ENCODE results near the gene ATXN1. TPM values are rescaled to one million over a fixed set of nuclear protein-coding genes. Genes with fewer than 3 reads are reported as not detected.
A peak's percentile ranks its signal among the peaks of the same experiment; 100 is the strongest.
"Not testable (repeated sequence)": the region's sequence is repeated elsewhere in the genome, so short reads cannot be mapped to it uniquely, and the experiment has no call there.

Gene ATXN1
- total RNA-seq, 1 donor from 2014 or later: 98.0 TPM

DNA sequence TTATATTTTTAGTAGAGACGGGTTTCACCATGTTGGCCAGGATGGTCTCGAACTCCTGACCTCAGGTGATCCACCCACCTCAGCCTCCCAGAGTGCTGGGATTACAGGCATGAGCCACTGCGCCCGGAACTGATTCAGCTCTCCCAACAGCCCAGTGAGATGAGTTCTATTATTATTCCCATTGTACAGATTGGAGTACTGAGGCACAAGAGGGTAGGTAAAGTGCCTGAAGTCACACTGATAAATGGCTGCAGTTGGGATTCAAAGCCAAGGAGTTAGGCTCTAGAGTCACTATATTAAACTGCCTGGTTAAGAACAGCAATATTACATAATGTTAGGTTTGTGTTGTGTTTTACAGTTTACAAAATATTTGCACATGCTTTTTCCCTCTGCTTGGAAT is 220.9 kb downstream of the ATXN1 start:
- not testable (repeated sequence) for DNase-seq (ENCODE audit: low spot score)

DNA sequence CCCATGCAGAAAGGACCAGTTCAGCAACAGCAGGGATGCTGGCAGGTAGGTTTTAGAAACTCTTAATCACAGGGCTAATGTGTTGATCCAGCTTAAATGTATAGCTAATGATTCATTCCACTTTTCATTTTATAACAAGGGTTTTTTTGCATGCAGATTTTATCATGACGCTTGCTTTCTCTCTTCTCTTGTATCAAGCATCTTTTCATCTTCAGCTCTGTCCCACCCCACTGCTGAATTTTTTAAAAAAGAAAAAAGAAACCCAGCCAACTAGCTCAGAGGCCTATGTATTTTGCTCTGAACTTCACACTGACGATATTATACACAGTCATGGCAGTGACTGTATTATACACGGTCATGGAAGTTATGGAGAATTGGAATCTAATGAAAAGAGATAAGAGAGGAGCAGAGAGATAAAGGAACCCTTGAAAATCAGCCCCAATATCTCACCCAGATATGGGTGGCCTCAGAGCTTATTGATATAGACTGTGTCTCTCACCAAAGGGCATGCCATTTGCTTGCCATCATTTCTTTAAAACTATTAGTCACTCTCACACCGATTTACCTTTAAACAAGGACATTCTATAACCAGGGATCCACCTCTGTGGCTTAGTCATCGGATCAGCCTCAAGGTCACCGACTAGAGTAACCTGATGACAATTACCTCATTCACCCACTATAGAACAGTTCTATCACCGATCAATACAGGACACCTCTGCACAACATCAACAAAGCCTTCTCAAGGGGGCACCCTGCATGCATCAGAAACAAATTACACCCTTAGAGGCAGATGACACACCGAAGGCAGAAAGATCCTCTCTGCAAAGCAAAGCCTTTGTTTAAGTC is 222.0 kb downstream of the ATXN1 start:
- DNase-seq (ENCODE audit: low spot score): no peak

DNA sequence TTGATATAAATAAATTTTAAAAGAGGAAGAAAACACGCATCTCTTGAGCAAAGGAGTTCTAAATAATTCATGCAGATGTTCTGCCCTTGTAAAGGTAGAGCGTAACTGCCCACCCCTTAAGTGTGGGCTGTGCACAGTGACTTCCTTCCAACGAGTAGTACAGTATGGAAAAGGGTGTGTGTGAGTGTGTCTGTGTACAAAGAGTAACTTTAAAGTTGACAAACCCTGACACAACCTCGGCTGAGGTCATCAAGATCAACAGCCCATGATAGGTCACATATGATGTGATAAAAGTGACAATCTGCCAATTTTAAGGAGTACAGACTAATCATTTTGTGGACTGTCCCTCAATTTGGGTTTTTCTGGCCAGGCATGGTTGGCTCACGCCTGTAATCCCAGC is 225.7 kb downstream of the ATXN1 start:
- no peak for DNase-seq (ENCODE audit: low spot score)

DNA sequence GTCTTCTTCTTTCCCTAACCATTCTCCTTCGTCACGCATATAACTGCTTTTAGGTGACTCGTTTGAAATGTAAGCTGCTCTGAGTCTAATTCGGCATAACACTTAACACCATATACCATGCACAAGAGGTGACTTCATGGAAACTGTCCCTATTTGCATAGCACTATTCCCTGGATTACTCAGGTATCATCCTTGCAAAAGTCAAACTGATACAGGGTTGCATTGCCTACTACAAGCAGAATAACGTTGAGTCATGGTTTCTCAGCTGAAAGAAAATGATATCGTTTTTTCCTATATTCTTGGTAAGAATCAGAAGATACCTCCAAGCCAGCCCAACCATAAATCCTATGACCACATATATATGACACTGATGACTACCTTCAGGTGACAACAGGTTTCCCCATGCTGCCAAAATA is 227.5 kb downstream of the ATXN1 start:
- no peak for DNase-seq (ENCODE audit: low spot score)

DNA sequence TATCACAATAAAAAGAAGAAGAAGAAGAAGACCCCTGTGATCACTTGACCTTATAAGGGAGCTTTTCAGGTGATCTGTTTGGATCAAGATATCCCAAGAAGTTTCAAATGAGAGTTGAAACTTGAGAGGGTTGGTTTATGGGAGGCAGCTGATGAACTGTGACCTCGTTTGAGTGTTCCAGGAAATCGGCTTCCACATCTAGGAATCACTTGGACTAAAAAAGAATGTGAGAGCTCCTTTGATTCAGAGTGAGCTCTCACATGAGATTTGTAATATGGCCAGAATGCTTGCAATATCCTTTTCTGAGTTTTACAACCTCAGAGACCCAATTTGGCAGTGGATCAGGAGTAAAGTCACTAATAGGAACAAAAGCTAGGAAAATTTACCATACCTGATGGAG is 228.1 kb downstream of the ATXN1 start:
- peak; percentile 27 for DNase-seq (ENCODE audit: low spot score)

DNA sequence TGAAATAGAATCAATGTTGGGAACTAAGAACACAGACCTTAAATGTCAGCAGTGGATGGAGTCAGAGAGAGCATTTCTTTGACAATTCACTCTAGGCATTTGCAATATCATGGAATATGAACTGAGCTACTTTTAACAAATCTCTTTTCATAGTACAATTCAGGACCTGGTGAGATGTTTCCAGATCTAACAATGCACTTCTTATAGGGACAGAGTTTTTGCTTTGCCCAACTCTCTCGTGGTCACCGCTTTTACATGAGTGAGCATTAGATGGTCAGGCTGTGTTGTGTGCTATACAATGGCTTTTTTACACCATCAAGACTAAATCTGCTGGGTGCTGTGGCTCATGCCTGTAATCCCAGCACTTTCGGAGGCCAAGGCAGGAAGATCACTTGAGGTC is 233.6 kb downstream of the ATXN1 start:
- DNase-seq (ENCODE audit: low spot score): no peak

DNA sequence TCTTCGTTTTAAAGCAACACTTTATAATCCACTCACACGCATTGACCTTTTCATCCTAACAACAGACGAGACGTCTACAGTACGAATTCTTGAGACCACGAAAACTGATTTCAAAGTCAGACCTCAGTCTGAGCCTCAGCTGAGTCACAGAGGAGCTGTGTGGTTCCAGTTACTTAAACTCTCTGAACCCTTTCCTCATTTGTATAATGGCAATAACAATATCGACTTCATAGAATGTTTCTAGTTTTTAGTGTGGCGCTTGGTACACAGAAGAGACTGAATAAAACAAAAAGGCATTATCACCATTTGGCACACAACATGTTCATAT is 236.9 kb downstream of the ATXN1 start:
- no peak for DNase-seq (ENCODE audit: low spot score)

DNA sequence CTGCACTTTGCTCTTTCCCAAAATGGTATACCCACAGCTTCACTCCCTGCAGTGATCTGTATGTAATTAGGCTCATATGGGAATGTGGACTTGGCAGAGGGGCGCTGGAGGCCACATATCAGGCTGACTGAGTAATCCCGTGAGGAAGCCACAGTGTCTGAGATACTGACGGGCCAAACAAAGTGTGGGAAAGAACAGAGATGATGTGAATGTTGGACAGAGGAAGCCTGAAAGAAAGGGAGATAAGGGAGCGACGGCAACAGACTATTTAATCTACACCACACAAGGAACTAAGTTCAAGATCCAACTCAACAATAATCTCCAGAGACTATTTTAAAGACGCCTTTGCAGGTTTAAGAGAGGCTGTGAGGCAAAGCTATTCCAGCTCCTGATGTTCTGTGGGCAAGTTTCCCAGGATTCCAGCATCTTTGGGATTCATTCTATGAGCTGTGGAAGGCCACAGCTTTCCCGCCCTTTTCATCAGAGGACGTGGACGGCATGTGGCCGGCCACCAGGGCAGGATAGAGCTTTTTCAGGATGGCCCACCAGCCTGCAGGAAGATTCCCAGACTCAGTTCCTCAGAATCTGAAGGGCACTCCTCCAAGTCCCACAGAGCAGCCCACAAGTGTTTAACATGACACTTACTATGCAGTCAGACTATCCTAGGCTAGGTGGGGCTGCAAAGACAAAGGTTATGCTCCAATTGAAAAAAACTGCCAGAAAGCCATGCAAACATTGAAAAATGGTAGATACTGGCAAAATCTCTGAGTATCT is 237.5 kb downstream of the ATXN1 start:
- DNase-seq (ENCODE audit: low spot score): peak; percentile 76

DNA sequence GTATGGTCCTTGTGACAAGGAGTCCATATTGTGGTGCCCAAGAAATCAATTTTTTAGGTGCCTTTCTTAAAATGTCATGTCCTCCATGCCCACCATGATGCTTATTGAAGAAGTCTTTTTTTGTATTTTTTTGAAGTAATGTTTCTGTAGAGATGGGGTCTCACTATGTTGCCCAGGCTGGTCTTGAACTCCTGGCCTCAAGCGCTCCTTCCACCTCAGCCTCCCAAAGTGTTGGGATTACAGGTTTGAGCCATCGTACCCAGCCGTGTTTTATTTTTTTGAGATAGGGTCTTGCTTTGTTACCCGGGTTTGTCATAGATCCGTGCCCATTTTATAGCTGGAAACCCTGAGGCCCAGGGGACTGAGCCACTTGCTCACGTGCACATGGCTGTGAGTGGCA is 238.3 kb downstream of the ATXN1 start:
- no peak for DNase-seq (ENCODE audit: low spot score)

DNA sequence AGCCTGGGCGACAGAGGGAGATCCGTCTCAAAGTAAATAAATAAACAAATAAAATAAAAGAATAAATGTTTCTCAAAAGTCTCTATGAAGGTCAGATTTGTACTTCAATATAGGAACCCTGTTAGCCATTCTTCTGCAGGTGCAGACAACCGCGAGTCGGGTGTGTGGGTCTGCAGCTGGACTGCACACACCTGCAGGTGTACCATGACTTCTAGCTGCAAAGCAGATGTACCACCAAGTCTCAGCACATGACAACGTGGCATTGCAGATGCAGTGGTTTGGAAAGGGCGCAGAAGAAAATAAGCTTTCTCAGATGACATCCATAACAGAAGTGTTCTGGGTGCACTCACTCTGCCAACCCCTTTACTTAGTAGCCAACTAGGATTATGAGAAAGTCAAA is 239.7 kb downstream of the ATXN1 start:
- no peak for DNase-seq (ENCODE audit: low spot score)

DNA sequence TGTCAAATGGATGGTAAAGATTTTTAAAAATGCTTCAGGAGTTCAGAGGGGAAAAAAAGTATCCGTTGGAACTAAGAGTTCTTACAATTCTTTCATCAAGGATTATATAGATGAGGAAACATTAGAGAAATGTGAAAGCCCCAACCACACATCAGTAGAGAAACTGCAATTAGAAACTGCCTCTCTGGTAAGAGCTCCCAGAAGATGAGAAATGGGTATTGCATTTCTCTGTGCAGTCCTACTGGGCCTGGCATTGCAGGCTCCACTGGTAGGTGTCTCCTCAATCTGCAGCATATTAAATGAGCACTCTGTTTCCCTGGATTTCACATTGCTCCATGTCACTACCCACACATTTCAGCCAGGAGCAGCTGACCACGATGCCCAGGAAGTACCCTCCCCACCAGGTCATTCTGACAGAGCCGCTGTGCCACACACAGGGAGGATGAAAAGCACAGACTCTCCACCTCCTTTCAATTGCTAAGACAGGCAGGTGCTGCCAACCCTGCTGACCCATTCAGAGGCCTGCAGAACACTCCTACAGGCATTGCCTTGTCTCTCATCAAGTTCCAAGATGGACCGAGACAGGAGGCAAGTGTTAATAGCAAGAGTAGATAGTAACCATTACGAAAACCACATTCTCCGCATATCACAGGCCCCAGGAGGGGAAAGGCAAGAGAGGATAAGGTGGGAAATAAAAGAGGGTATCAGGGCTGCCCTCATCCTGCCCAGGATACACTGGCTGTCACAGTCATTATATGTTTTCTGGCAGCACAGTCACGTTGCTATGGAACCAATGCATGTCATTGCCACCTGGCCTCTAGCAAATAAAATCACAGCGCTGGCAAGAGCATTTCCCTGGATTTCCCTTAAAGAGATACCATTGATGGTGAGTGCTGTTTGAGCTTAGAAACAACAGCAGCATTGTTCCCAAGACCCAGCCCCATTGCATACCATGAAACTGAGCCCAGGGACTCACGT is 241.7 kb downstream of the ATXN1 start:
- DNase-seq (ENCODE audit: low spot score): no peak

DNA sequence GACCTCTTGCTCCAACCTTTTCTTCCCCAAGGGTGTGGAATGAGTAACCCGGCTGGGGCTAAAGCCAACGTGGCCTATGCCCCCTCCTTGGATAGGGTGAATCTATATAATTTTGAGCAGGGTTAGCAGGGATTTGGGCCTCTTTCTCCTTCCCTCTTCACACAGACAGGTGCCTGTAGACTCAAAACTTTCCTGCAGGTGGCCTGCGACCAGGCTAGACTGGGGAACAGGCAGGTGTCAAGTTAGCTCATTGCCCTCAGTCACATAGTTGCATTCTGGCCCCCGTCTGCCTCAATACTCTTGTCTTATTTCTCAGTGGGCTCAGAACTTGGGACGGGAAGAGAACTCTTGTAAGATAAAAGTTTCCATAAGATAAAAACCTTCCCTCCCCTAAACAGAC is 243.0 kb downstream of the ATXN1 start:
- DNase-seq (ENCODE audit: low spot score): no peak

DNA sequence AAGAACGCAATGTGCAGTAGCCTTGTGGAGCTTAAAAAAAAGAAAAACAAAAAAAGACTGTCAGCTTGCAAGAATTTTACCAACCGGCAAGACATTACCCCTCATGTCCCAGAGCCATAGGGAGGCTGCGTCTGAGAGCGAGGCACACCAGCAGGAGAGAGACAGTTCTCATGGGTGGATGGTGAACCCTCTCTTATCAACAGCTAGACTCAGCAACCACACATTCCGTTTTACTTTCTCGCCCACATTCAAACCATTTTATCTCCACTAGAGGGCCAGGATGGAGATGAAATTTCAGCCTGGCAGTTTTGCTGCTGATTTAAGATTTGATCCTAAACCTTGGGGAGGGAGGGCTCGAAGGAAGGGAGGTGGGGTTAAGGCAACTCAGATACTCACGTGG is 247.0 kb downstream of the ATXN1 start:
- peak; percentile 81 for DNase-seq (ENCODE audit: low spot score)

DNA sequence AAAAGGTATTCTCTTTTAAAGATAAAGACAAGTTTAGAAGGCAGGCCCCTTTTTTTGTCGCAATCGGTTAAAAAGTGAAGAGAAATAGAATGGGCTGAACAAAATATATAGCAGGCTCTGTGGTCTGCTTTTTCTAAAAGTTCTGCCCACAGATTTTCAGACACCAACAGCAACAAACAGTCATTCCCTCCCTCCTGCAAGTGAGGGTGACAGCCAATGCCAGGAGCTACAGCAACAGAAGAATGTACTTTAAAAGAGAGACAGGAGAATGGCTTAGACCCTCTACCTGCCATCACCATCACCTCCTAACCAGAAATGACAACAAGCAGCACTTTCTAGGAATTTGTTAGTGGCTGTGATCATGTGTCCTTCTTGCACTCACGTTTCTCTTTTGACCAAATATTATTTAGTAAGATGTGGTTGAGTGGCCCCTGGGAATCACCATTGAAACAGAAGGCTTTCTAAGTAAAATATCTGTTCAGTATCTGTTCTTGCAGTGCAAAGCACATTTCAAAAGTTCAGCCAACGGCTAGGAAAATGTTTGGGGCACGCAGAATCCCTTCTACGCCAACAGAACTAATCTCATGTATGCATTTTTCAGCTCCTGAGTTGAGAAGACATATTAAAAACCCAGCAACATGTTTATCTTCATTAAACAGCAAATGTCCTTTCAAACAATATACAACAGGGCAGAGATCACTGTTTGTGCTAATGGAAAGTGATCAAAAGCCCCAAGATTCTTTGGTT is 248.5 kb downstream of the ATXN1 start:
- peak; percentile 66 for DNase-seq (ENCODE audit: low spot score)

DNA sequence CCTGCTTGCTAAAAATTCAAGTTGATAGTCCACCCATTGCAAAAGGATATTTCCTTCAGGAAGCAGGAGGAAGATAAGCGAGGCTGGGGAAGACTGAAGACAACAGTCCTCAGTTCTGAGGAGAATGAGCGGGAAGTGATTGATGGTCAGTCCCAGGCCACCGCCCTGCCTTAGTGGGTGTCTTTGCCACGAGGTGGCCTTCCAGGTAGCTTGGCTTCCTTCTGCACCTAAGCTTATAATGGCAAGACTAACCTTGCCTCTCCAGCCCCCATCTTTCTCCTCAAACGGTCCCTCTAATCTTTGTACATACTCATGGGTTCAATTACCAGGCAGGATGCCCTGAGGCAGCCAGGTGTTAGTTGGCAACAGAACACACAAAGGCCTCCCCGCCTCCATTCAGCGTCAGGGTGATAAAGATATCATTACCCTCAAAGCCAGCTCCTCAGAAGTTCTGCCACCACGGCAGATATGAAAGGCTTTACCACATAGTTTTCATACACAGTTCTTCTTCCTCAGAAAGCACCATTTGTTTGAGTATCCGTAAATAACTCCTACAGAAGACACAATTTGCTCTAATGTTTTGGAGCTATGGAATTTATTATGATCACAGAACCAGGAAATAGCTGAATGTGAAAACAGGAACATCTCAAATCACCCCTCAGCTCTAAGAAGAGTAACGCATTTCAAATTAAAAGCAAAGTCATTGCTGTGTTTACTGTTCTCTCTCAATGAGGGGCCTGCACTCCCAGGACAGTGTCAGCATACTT is 249.4 kb downstream of the ATXN1 start:
- peak; percentile 38 for DNase-seq (ENCODE audit: low spot score)

DNA sequence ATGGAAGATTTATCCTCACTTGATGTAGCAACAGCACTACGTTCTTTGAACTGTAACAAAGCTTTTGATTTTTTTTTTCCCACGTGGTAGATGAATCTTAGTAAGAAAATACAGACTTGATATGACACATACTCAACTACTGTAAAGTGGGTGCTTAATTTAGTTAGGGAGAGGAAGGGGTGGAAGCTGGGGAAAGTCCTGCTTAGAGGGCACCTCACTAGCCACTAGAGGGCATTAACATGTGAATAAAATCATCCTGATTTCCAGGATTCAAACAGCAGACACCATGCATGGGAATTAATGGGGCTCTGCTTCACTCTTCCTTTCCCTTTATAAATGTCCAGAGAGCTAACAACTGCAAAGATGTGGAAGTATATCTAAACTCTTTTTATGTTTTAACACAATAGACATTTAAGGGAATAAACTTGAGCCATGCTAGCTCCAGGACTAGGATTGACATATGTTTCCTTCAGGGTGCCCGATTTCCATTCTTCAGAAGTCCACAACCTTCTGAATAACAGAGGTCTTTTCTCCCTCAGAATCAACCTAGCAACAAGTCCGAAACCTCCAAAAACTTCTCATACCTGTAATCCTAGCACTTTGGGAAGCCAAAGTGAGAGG is 250.1 kb downstream of the ATXN1 start:
- peak; percentile 58 for DNase-seq (ENCODE audit: low spot score)

DNA sequence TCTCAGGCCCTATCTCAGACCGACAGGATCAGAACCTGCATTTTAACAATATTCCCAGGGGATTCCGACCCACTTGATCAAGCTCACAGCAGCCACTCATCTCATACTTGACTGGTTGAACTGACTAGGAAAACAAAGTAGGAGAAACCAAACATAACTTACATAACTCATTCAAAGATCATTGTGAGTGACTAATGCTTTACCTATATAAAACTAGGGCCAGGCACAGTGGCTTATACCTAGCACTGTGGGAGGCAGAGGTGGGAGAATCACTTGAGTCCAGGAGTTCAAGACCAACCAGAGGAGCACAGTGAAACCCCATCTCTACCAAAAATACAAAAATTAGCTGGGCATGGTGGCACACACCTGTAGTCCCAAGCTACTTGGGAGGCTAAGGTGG is 251.0 kb downstream of the ATXN1 start:
- DNase-seq (ENCODE audit: low spot score): no peak

DNA sequence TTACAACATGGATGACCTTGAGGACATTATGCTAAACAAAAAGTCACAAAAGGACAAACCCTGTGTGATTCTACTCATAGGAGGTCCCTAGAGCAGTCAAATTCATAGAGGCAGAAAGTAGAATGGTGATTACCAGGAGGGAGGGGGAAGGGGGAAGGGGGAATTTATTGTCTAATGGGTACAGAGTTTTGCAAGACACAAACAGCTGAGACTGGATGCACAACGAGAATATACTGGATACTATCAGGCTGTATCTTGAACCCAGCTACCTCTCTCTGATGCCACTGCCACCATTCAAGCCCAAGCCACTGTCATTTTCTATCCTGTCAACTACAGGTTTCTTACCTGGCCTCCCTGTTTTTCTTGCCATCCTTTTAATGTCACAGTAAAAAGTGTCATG is 252.3 kb downstream of the ATXN1 start:
- DNase-seq (ENCODE audit: low spot score): no peak

DNA sequence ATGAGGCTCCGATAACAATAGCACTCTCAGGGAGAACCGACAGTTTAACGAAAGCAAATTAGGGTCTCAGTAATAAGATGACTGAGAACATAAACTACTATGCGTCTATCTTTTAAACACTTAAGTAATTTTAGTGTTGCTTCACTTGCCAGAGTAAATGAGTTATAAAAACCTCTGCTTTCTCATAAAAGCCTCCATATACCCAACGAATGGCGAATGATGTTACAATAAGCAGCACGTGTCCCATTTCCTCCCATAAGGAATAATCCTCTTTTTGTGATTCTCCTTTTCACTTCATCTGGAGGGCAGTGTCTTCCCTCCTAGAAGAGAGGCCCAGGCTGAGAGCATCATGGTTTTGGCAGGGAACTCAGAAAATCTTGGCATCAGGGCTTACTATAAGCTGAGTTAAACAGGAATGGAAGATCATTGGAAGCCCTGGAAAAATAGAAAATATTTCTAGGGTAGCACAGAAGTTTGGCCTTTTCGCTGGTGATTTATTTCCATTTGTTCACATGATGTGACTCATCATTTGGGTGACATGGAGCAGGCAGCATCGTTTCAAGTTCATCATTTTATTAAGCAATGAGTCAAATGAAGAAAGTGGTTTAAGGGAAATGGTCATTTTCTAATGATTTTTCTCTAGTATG is 255.4 kb downstream of the ATXN1 start:
- DNase-seq (ENCODE audit: low spot score): peak; percentile 95

Data from umbilical cord (tissue), 2 donors.